GM19372 (cell line): ENCODE results near the gene PLCB4.

Experiments used
- ATAC-seq: cut with Tn5 transposase; IDR thresholded peaks from one replicate; pipeline ENCODE4 v1.9.1; 2021; ENCODE audit warnings: mild to moderate bottlenecking, low read depth, moderate library complexity; ENCODE audit not compliant: unreplicated experiment

Gene PLCB4

DNA sequence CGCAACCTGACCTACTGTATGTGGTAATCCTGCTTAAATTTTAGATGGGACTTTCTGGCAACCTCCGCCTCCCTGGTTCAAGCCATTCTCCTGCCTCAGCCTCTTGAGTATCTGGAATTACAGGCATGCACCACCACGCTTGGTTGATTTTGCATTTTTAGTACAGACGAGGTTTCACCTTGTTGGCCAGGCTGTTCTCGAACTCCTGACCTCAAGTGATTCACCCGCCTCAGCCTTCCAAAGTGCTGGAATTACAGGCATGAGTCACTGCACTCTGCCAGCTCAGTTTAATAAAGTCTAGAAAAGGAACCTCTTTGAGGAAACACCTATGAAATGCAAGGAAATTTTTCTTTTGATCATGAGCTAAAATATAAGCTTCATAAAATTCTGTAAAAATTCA is 9.0 kb upstream of the PLCB4 start:
- no peak for ATAC-seq

DNA sequence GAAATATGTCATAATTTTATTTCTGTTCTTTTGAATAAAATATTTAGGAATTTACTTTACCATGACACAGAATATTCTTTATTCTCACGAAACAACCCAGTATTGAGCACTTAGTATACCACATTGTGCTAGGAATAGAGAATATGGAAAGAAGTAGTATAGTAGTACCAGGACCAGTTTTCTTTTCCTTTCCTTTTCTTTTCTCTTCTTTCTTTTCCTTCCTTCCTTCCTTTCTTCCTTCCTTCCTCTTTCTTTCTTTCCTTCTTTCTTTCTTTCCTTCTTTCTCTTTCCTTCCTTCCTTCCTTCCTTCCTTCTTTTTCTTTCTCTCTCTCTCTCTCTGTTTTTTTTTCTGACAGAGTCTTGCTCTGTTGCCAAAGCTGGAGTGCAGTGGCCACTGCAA is 7.5 kb upstream of the PLCB4 start:
- no peak for ATAC-seq

DNA sequence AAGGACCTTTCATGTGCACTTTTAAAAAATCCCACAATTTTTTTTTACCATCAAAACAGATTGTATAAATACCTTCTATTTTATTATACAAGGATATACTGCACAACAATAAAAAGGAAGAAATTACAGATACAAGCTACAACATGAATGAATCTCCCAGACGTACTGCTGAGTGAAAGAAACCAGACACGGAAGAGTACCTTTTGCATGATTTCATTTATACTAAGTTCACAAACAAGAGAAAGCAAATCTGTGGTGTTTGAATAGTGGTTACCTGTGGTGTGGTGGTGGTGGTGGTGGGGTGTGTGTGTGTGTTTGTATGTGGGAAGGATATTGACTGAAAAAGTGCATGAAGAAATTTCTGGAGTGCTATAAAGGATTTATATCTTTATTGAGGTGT is 6.8 kb upstream of the PLCB4 start:
- no peak for ATAC-seq

DNA sequence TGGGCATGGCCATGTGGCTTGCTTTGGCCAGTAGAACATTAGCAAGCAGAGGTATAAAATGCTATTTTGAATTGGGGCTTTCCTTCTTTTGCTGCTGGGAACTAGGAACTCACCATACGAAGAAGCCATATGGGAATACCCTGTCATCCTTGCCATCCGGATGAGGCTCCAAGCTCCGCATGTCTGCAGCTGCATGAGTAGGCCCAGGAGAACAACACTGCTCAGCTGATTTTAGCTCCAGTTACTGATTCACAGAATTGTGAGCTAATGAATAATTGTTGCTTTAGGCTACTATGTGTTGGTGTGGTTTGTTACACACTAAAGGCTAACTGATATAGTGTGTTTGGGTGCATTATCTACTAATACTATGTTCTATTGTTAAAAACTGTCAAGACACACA is 2.7 kb upstream of the PLCB4 start:
- ATAC-seq = no peak

GRCh38 chr20:9068233-9068801 is 570 bp upstream of the PLCB4 start:
- no peak for ATAC-seq

GRCh38 chr20:9070304-9070703 is 1.4 kb downstream of the PLCB4 start:
- ATAC-seq = no peak

DNA sequence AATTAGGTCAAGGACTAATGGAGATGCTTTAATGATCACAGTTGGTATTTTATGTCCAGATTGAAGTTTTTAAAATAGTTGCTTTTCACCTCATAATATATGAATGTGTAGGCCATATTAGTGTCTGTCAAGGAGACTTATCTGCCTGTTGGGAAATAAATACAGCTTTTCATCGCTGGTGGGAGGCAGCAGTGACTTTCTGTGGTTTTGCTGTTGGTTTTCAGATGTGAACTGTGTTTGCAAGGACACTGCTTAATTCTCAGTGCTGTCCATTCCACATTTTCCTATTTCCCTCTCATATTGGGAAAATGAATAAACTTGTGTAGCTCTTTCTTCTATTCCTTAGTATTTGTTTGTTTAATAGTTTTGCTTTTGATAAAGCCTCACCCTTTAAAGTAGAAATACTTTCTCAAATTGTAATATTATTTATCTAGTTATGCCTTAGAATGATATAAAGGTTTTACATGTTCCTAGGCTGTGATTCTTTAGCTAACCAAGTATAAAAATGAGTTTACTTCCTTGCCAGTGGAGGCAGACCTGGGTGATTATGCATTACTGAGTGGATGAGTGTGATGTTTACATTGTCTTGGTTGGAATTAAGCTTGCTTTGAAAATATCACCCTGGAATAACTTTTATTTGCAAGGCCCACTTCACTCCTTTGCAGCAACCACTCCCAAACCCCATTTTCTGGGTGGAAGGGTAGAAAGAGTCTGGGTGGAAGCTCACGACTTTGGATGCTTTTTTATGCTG is 3.3 kb downstream of the PLCB4 start:
- no peak for ATAC-seq

DNA sequence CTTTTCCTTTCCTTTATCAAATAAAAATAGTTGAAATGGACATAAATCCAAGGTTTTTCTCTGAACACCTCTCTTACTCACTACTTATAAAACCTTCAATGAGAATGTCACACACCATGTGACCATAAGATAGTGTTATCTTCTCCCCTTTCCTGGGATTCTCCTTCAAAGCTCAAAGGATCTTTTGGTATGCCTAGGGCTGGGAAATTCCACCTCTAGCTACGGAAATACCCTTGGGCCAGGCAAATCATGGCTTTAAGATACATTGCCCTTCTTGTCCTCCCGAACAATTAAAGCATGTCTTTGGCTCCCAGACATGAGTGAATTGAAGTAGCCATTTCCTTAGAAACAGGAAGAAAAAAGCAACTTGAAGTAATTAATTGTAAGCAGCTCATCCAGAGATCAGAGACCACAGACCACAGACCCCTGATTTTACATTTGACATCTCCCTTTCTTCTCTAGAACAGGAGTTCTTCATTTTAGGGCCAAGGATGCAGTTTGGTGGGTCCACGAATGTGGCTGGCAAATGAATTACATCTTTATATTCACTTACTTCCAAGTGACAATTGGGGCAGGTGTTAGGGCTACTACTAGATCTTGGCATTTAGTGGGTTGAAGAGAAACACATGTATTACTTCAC is 4.1 kb downstream of the PLCB4 start:
- no peak for ATAC-seq

- ATAC-seq = no peak
Measured at GRCh38 chr20:9075264-9076095, 6.6 kb downstream of the PLCB4 start.

DNA sequence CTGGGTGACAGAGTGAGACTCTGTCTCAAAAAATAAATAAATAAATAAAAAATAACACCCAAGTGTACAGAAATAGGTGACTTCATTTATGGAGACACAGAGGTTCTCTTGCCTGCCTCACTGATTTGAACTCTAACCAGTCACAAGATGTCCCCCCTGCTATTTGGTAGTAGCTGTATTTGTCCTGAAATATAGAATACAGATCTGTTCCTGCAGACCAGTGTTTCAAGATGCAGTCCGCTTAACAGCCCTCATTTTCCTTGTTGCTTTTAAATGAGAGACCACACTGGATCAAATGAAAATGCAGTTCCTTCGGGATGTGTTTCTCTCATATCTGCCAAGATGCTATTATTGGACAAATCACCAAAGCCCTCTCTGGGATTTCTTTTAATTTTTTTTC is 7.6 kb downstream of the PLCB4 start:
- ATAC-seq = no peak

- ATAC-seq = no peak
Measured at GRCh38 chr20:9078826-9079731, 10.2 kb downstream of the PLCB4 start.

DNA sequence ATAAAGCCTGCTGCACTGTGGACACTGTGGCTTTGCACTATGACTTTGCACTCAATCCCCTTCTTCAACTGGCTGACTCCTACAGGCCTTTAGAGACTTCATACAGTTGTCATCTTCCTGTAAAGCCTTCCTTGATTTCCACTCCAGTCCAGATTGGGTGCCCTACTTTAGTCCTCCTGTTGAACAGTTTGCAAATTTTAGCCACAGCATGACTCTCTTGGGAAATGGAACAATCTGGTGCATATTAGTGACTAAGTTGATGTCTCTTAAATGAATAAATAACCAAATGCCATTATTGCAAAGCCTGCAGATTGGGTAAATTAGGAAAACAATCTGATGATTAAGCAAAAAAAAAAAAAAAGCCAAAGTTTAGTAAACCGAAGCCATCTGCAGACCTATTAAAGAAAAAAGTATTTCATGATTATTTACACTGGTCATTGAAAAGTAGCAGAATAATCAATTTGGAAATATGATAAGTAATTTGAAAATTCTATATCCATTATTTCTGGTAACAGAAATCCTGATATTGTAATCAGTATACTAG is 12.6 kb downstream of the PLCB4 start:
- ATAC-seq = no peak

- ATAC-seq = no peak
Measured at GRCh38 chr20:9082741-9083140, 13.9 kb downstream of the PLCB4 start.

DNA sequence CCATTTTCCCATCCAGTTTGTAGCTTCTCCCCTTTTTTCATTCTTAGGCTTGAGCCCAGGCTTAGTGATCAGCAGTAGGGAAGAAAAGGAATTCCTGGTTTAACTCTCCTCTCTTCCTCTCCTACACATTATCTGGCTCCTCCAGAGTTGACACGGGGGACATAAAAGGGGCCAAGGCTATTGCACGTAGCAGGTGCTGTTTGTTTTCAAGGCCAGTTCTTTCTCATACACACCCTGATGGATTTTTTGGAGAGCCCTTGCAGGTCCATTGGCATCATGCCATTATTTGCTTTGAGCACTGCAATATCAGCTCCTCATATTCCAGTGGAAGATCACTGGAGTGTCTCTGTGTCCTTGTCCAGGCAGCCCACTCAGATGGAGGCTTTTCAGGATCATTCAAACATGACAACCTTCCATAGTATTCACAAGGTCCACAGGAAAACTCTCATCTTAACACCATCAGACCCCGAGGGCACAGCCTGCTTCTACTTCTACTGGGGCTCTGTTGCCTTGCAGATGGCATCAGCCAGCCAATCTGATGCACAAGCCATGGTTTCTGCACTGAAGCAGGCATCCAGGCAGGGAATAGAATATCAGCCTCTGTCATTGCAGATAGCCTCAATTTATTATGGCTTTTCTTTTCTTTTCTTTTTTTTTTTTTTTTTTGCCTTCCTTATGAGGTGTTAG is 18.8 kb downstream of the PLCB4 start:
- no peak for ATAC-seq

GRCh38 chr20:9088556-9088955 is 19.7 kb downstream of the PLCB4 start:
- ATAC-seq = no peak

DNA sequence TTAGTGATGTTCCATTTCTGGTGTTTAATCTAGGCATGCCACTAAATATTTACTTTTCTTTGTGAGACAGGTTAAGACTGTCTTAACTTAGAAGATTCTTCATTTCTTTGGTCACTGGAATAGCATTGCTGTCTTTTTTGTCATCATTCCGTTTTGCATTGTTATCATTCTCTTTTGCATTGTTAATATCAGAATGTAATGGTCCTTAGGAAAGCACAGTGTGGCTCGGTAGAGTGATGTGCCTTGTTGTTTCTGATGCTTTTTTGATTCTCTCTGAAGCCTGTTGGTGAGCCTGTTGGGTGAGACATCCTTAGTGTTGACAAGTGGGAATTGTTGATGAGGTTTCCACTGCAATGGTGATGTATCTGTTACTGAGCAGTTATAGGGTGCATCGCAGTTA is 23.2 kb downstream of the PLCB4 start:
- ATAC-seq = no peak

DNA sequence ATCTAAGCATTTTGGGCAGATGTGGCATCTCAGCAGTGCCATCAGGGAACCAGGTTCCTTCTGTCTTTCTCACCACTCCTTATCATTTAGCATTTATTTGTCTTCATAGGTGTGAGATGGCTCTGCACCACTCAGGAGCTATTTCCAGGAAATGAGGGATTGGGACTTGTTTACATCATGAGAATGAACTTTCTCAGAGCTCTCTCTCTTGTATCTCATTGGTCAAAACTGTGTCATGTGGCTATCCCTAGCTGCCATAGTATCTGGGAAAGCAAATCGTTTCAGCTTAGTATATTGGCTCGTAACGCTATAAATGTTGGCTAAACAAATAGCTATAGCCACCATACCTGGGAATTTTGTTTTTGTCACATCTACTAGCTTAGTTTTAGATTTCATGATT is 23.8 kb downstream of the PLCB4 start:
- ATAC-seq = no peak

- no peak for ATAC-seq
Measured at GRCh38 chr20:9093218-9093957, 24.5 kb downstream of the PLCB4 start.

- ATAC-seq = no peak
Measured at GRCh38 chr20:9099372-9099771, 30.5 kb downstream of the PLCB4 start.
